HEK293T (cell line): ENCODE measurements around the gene ZNF484.

Experiments used
- ARNT ChIP-seq: fragments of 450-650 bp; IDR thresholded peaks from 2 replicates; pipeline ENCODE4 v1.6.1; 2017; ENCODE audit warnings: mild to moderate bottlenecking
- ELF4 ChIP-seq: fragments of 450-650 bp; IDR thresholded peaks from 2 replicates; pipeline ENCODE4 v1.6.1; 2017; ENCODE audit warnings: antibody characterized with exemption
- FOXA1 ChIP-seq: fragments of 450-650 bp; IDR thresholded peaks from 2 replicates; pipeline ENCODE4 v1.6.1; 2016; ENCODE audit warnings: mild to moderate bottlenecking
- FOXK2 ChIP-seq: fragments of 450-650 bp; IDR thresholded peaks from 2 replicates; pipeline ENCODE4 v1.6.1; 2016; ENCODE audit warnings: mild to moderate bottlenecking
- FOXM1 ChIP-seq: fragments of 450-650 bp; IDR thresholded peaks from 2 replicates; pipeline ENCODE4 v1.6.1; 2017; ENCODE audit warnings: mild to moderate bottlenecking, borderline replicate concordance
- HDGF ChIP-seq: fragments of 450-650 bp; IDR thresholded peaks from 2 replicates; pipeline ENCODE4 v1.6.1; 2017; ENCODE audit warnings: antibody characterized with exemption, borderline replicate concordance
- L3MBTL2 ChIP-seq: fragments of 450-650 bp; conservative IDR thresholded peaks from 2 replicates; pipeline ENCODE4 v1.6.1; 2016; ENCODE audit warnings: mild to moderate bottlenecking
- LEF1 ChIP-seq: fragments of 450-650 bp; IDR thresholded peaks from 2 replicates; pipeline ENCODE4 v1.6.1; 2017; ENCODE audit warnings: mild to moderate bottlenecking, borderline replicate concordance
- NFRKB ChIP-seq: fragments of 450-650 bp; IDR thresholded peaks from 2 replicates; pipeline ENCODE4 v1.6.1; 2016; ENCODE audit warnings: mild to moderate bottlenecking, moderate library complexity
- SP1 ChIP-seq: fragments of 450-650 bp; IDR thresholded peaks from 2 replicates; pipeline ENCODE4 v1.6.1; 2017
- SUZ12 ChIP-seq: fragments of 450-650 bp; IDR thresholded peaks from 2 replicates; pipeline ENCODE4 v1.6.1; 2016; ENCODE audit warnings: mild to moderate bottlenecking
- TARDBP ChIP-seq: fragments of 450-650 bp; IDR thresholded peaks from 2 replicates; pipeline ENCODE4 v1.6.1; 2016
- TF ChIP-seq, protein P1 (sequence below): fragments of 450-650 bp; IDR thresholded peaks from 2 replicates; pipeline ENCODE4 v1.6.1; 2016

DNA sequence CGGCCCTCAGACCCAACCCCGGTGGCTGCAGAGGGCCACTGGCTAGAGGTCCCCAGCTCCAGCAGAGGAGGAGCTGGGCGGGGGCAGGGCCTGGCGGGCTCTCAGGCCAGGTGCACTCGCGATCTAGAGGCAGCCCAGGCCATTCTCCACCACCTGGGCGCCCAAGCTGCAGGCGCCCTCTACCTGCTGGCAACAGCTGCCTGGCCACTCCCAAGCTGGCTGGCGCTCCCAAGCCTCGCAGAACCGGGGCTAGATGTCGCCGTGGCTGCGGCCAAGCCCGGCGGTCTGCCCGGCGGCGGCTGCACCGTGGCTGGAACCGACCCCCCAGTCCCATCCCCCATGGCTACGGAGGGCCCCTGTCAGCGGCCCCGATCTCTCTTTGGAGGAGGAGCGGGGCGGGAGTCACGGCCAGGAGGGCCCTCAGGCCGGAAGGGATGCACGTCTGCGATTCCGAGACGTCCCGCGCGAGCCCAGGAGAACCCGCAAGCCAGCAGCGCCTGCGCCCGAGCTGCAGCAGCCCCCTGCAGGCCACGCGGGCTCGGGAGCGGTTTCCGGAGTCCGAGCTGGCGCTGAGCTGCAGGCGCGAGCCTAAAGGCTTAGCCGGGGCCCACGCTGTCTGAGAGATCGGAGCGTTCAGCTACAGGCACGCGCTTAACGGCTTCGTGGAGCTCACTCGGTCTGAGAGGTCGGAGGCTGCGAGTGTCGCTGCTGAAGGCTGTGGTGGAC lies 68.9 kb downstream of the ZNF484 start:
- no peak for TF ChIP-seq SUZ12
- no peak for TF ChIP-seq TARDBP
- TF ChIP-seq FOXM1, result no peak
- no peak for TF ChIP-seq LEF1
- TF ChIP-seq SP1, result no peak
- TF ChIP-seq, protein P1, sequence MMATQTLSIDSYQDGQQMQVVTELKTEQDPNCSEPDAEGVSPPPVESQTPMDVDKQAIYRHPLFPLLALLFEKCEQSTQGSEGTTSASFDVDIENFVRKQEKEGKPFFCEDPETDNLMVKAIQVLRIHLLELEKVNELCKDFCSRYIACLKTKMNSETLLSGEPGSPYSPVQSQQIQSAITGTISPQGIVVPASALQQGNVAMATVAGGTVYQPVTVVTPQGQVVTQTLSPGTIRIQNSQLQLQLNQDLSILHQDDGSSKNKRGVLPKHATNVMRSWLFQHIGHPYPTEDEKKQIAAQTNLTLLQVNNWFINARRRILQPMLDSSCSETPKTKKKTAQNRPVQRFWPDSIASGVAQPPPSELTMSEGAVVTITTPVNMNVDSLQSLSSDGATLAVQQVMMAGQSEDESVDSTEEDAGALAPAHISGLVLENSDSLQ, result no peak
- no peak for TF ChIP-seq FOXK2
- no peak for TF ChIP-seq ARNT
- no peak for TF ChIP-seq HDGF
- TF ChIP-seq NFRKB, result no peak
- peak; percentile 52; the same call in 1 of the 2 replicates for TF ChIP-seq ELF4
- no peak for TF ChIP-seq FOXA1
- TF ChIP-seq L3MBTL2, result peak; percentile 93
